ENCODE data around the gene ATP4B. TPM values are rescaled to one million over a fixed set of nuclear protein-coding genes. Genes with fewer than 3 reads are reported as not detected.

ATP4B gene
- total RNA-seq, 1 experiment from 2014 or later: not detected

- intact Hi-C loops (cut with micrococcal nuclease): no loop called here
- ATAC-seq (no peak), DNase-seq (ENCODE audit: low read depth, low spot score) (no peak)
- no peak overlapping the region for H3K4me3 ChIP-seq (replicated peaks in 1 of 2; ENCODE audit: low read depth in 1 of 2, low read length in 2 of 2)
- no peaks in the 10 kb centered on the region for H3K4me1 ChIP-seq (ENCODE audit: control insufficient read depth in 1 of 2, insufficient read depth in 2 of 2, low read length in 2 of 2)
- no peaks in the 10 kb centered on the region for H3K9me3 ChIP-seq (ENCODE audit: control insufficient read depth in 1 of 2, insufficient read depth in 1 of 2, low read depth in 1 of 2, low read length in 2 of 2)
- no peak overlapping the region for H3K27ac ChIP-seq (ENCODE audit: low read depth, low read length)
- ChIA-PET POLR2A (no interaction called here), CTCF (no interaction called here), RAD21 (ENCODE audit: low non-redundant PET in 1 of 2, low total read pairs in 2 of 2, uncharacterized antibody in 2 of 2, unreplicated experiment in 2 of 2) (no interaction called here)
- peaks cover 70% of the 10 kb centered on the region for H3K79me2 ChIP-seq (ENCODE audit: insufficient read depth, low read length)
- H3K9ac ChIP-seq (ENCODE audit: low read length): no peak overlapping the region
- TF ChIP-seq POLR2A (IDR thresholded peaks at IDR 0.05; ENCODE audit: borderline replicate concordance, extremely low read depth, insufficient read depth, insufficient read length): no peak
- TF ChIP-seq CEBPB (IDR thresholded peaks at IDR 0.05; ENCODE audit: low read depth): no peak
- no peaks in the 10 kb centered on the region for H3K27me3 ChIP-seq (ENCODE audit: insufficient read depth, low read length)
- no peak overlapping the region for H3K4me2 ChIP-seq (ENCODE audit: low read length)
- H3K9me2 ChIP-seq (ENCODE audit: insufficient read depth): no peaks in the 10 kb centered on the region
- peaks cover 4% of the 10 kb centered on the region; the same call in 1 of the 2 replicates for H4K20me1 ChIP-seq (ENCODE audit: insufficient read depth)
- H3K36me3 ChIP-seq (ENCODE audit: control insufficient read depth in 1 of 2, insufficient read depth in 2 of 2, low read length in 2 of 2): peaks cover 20 to 74% of the 10 kb centered on the region in 2 experiments
- no peak overlapping the region for H2AFZ ChIP-seq (ENCODE audit: low read depth, low read length, poor library complexity, severe bottlenecking)
- BruUV-seq (replicated peaks): no TSS peak
These were observed 26.5 kb downstream of the ATP4B start for GRCh38 chr13:113631341-113632095.

- no peaks in the 10 kb centered on the region for H3K27me3 ChIP-seq (ENCODE audit: insufficient read depth, low read length)
- no peak overlapping the region for H3K4me3 ChIP-seq (replicated peaks in 1 of 2; ENCODE audit: low read depth in 1 of 2, low read length in 2 of 2)
- no peak overlapping the region for H3K4me2 ChIP-seq (ENCODE audit: low read length)
- H3K9me2 ChIP-seq (ENCODE audit: insufficient read depth): no peaks in the 10 kb centered on the region
- H4K20me1 ChIP-seq (ENCODE audit: insufficient read depth): peaks cover 6% of the 10 kb centered on the region; the same call in 1 of the 2 replicates
- no peak overlapping the region for H2AFZ ChIP-seq (ENCODE audit: low read depth, low read length, poor library complexity, severe bottlenecking)
- peaks cover 21 to 69% of the 10 kb centered on the region in 2 experiments for H3K36me3 ChIP-seq (ENCODE audit: control insufficient read depth in 1 of 2, insufficient read depth in 2 of 2, low read length in 2 of 2)
- DNase-seq (ENCODE audit: low read depth, low spot score) (no peak), ATAC-seq (no peak)
- H3K9ac ChIP-seq (ENCODE audit: low read length): no peak overlapping the region
- TF ChIP-seq EZH2 (IDR thresholded peaks at IDR 0.05) (no peak), FOSL1 (IDR thresholded peaks at IDR 0.05; ENCODE audit: low read depth) (no peak), POLR2A (IDR thresholded peaks at IDR 0.05; ENCODE audit: borderline replicate concordance, extremely low read depth, insufficient read depth, insufficient read length) (no peak), EZH2phosphoT487 (IDR thresholded peaks at IDR 0.05; ENCODE audit: borderline replicate concordance) (no peak), YY1 (IDR thresholded peaks at IDR 0.05; ENCODE audit: extremely low read depth, insufficient replicate concordance, low read depth, low read length) (no peak), ZNF274 (IDR thresholded peaks at IDR 0.05; ENCODE audit: low read depth, low read length) (no peak), CTCF (IDR thresholded peaks at IDR 0.05 in 2 of 3, conservative IDR thresholded peaks at IDR 0.05 in 1 of 3; ENCODE audit: borderline replicate concordance in 1 of 3, insufficient read depth in 1 of 3, low read depth in 2 of 3, low read length in 2 of 3) (no peak), POLR2AphosphoS5 (IDR thresholded peaks at IDR 0.05; ENCODE audit: low read depth, low read length) (no peak), RAD21 (IDR thresholded peaks at IDR 0.05; ENCODE audit: low read depth) (no peak), MAX (IDR thresholded peaks at IDR 0.05) (no peak), CBX3 (IDR thresholded peaks at IDR 0.05; ENCODE audit: low read depth) (no peak), JUND (IDR thresholded peaks at IDR 0.05) (no peak)
- peaks cover 77% of the 10 kb centered on the region for H3K79me2 ChIP-seq (ENCODE audit: insufficient read depth, low read length)
- intact Hi-C loops (cut with micrococcal nuclease): no loop called here
- H3K9me3 ChIP-seq (ENCODE audit: control insufficient read depth in 1 of 2, insufficient read depth in 1 of 2, low read depth in 1 of 2, low read length in 2 of 2): no peaks in the 10 kb centered on the region
- ChIA-PET RAD21 (ENCODE audit: low non-redundant PET in 1 of 2, low total read pairs in 2 of 2, uncharacterized antibody in 2 of 2, unreplicated experiment in 2 of 2) (no interaction called here), CTCF (no interaction called here), POLR2A (no interaction called here)
- no TSS peak for BruUV-seq (replicated peaks)
- H3K4me1 ChIP-seq (ENCODE audit: control insufficient read depth in 1 of 2, insufficient read depth in 2 of 2, low read length in 2 of 2): no peaks in the 10 kb centered on the region
- H3K27ac ChIP-seq (ENCODE audit: low read depth, low read length): no peak overlapping the region
These were observed 27.2 kb downstream of the ATP4B start for GRCh38 chr13:113630804-113631203.
